K562 (cell line): ENCODE measurements around the gene OBSCN. TPM values are rescaled to one million over a fixed set of nuclear protein-coding genes. Genes with fewer than 3 reads are reported as not detected.

Experiments used
- ATF1 ChIP-seq, 2 experiments: fragments of 450-650 bp in 1 of 2; IDR thresholded peaks; 2 replicates each; pipeline ENCODE4 v1.6.1; 2016; ENCODE audit warnings: missing compliant biosample characterization in 1 of 2, missing genetic modification characterization in 1 of 2
- BRCA1 ChIP-seq, 2 experiments: fragments of 450-650 bp in 1 of 2; sonication (generic) in 1 of 2; formaldehyde crosslinking in 1 of 2; IDR thresholded peaks; 2 replicates each; pipeline versions ENCODE4 v1.5.0 to v1.6.1; 2017 to 2020; ENCODE audit warnings: mild to moderate bottlenecking in 1 of 2, missing genetic modification reagents in 1 of 2
- CTBP1 ChIP-seq: fragments of 450-650 bp; IDR thresholded peaks from 2 replicates; pipeline ENCODE4 v1.6.1; 2016; ENCODE audit warnings: borderline replicate concordance
- ESRRB ChIP-seq: fragments of 250-450 bp; sonication (Bioruptor Pico); IDR thresholded peaks from 2 replicates; pipeline ENCODE4 v1.5.0; 2020; ENCODE audit warnings: mild to moderate bottlenecking, moderate library complexity, borderline replicate concordance
- FOSL1 ChIP-seq: fragments of 200-800 bp; sonication (Bioruptor generic); conservative IDR thresholded peaks from 2 replicates; pipeline ENCODE4 v1.6.1; 2016; ENCODE audit warnings: missing genetic modification characterization, missing compliant biosample characterization
- HDAC2 ChIP-seq: fragments of 450-650 bp; IDR thresholded peaks from 2 replicates; pipeline ENCODE4 v1.6.1; 2016; ENCODE audit warnings: mild to moderate bottlenecking
- HLTF ChIP-seq: fragments of 450-650 bp; IDR thresholded peaks from 2 replicates; pipeline ENCODE4 v1.6.1; 2016
- JUNB ChIP-seq: fragments of 450-650 bp; formaldehyde crosslinking; conservative IDR thresholded peaks from 2 replicates; pipeline ENCODE4 v1.4.0; 2020; ENCODE audit warnings: mild to moderate bottlenecking
- NELFE ChIP-seq: IDR thresholded peaks from 2 replicates; pipeline ENCODE4 v1.6.1; 2011; ENCODE audit warnings: mild to moderate bottlenecking; ENCODE audit not compliant: insufficient read depth, insufficient read length
- PHB ChIP-seq: fragments of 250-450 bp; sonication (Bioruptor Pico); IDR thresholded peaks from 2 replicates; pipeline ENCODE4 v1.5.0; 2021
- RBM14 ChIP-seq: fragments of 200-400 bp; formaldehyde crosslinking; IDR thresholded peaks from 2 replicates; pipeline ENCODE4 v1.6.1; 2018; ENCODE audit warnings: low read depth, mild to moderate bottlenecking, low read length, moderate library complexity, borderline replicate concordance; ENCODE audit not compliant: insufficient read depth
- SMC3 ChIP-seq: conservative IDR thresholded peaks from 2 replicates; pipeline ENCODE4 v1.6.1; 2011; ENCODE audit warnings: low read depth, low read length, improper control_type of control experiment; ENCODE audit not compliant: insufficient read depth
- SRSF9 ChIP-seq: fragments of 200-400 bp; formaldehyde crosslinking; IDR thresholded peaks from 2 replicates; pipeline ENCODE4 v1.6.1; 2017; ENCODE audit warnings: low read depth, low read length, borderline replicate concordance
- WHSC1 ChIP-seq: IDR thresholded peaks from one replicate; pipeline ENCODE4 v1.6.1; 2012; ENCODE audit warnings: low read length, control low read depth, inconsistent platforms
- ZBTB17 ChIP-seq: fragments of 450-650 bp; formaldehyde crosslinking; IDR thresholded peaks from 2 replicates; pipeline ENCODE4 v1.4.0; 2020; ENCODE audit warnings: mild to moderate bottlenecking
- ZNF79 ChIP-seq: fragments of 250-450 bp; sonication (Bioruptor Pico); IDR thresholded peaks from 2 replicates; pipeline ENCODE4 v1.4.0; 2020; ENCODE audit warnings: low read depth, mild to moderate bottlenecking, moderate library complexity
- polyA plus RNA-seq, 8 experiments: library from polyadenylated mRNA; depleted of rRNA in 4 of 8; stranded (reverse) in 5 of 8; unstranded in 3 of 8; fragments of >200 nt; fragmentation: Nextera tagmentation in 2 of 8; fragmentation: Illumina TruSeq in 1 of 8; extraction: Ambion mirVana in 2 of 8; extraction: Trizol in 1 of 8; gene quantifications; 2 replicates each; pipeline versions ENCODE4 v1.2.1 to v1.2.3, GENCODE V29; 2011 to 2014; ENCODE audit warnings: inconsistent platforms in 1 of 8, missing spikeins in 1 of 8
- total RNA-seq, 7 experiments: library from RNA; depleted of rRNA in 6 of 7; stranded (reverse); fragments of >200 nt in 6 of 7; fragmentation: Illumina TruSeq in 2 of 7; extraction: Trizol in 2 of 7; gene quantifications; 2 replicates each; pipeline versions ENCODE4 v1.2.1 to v1.2.3, GENCODE V29; 2011 to 2021; ENCODE audit warnings: low replicate concordance in 1 of 7
- TF ChIP-seq, protein P1 (sequence below), 2 experiments: IDR thresholded peaks in 1 of 2; conservative IDR thresholded peaks in 1 of 2; 2 replicates each; pipeline ENCODE4 v1.6.1; 2016; ENCODE audit warnings: low read depth in 2 of 2, mild to moderate bottlenecking in 1 of 2, missing compliant biosample characterization in 1 of 2, missing genetic modification characterization in 1 of 2, moderate library complexity in 1 of 2
- TF ChIP-seq, protein P2 (sequence below): sonication (generic); formaldehyde crosslinking; IDR thresholded peaks from 2 replicates; pipeline ENCODE4 v1.9.0; 2022; ENCODE audit warnings: mild to moderate bottlenecking, missing genetic modification reagents
- TF ChIP-seq, protein P3 (sequence below): sonication (generic); formaldehyde crosslinking; IDR thresholded peaks from 2 replicates; pipeline ENCODE4 v1.8.1; 2023; ENCODE audit warnings: mild to moderate bottlenecking, missing genetic modification reagents

OBSCN gene
- total and polyA plus RNA-seq, 9 of the 15 experiments (the other 6 are each of a cell fraction or from before 2014, with no cell fraction given), result 0.18 to 19.7 (median 3.6) TPM

DNA sequence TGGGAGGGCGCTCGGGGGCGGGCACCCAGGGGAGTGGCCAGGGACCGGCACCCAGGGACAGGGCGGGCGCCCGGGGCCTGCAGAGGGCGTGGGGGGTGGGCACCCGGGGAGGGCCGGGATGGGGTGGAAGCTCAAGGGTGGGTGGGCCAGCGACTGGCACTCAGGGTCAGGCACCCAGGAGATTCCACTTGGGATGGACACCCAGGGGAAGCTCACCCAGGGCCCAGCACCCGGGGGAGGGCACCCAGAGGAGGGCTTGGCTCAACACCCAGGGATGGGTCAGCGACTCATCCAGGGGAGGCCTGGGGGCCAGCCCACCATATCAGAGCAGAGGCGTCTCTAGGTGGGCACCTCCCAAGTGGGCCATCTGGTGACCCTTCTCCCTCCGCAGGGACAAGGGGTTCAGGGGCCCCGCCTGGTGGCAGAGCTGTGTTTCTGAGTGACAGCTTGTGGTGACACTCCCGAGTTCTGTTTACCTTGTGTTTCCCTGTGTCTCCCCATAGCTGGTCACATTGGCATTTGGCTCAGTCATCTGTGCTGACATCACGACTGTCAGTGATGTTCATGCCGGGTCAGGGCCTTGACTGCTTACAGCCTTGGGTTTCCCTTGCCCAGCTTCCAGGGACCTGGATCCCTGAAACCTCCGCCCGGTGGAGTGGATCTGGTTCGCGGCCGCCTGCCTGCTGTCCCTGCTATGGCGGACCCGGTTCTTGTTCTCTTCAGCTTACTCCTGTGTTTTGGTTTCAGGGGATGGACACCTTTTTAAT lies 41.5 kb upstream of the OBSCN start (continued):
- TF ChIP-seq, protein P1, sequence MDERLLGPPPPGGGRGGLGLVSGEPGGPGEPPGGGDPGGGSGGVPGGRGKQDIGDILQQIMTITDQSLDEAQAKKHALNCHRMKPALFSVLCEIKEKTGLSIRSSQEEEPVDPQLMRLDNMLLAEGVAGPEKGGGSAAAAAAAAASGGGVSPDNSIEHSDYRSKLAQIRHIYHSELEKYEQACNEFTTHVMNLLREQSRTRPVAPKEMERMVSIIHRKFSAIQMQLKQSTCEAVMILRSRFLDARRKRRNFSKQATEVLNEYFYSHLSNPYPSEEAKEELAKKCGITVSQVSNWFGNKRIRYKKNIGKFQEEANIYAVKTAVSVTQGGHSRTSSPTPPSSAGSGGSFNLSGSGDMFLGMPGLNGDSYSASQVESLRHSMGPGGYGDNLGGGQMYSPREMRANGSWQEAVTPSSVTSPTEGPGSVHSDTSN (CRISPR knock-in tag; IDR thresholded peaks at IDR 0.05; ENCODE audit: low read depth), result peak; percentile 92
- TF ChIP-seq, protein P1 (tag; conservative IDR thresholded peaks at IDR 0.05; ENCODE audit: low read depth), result peak; percentile 93
- TF ChIP-seq SMC3 (peak; percentile 27; the same call in 1 of the 2 replicates), NELFE (no peak), WHSC1 (no peak), ZNF79 (CRISPR knock-in tag) (0 out of 2 replicates have a peak, but pooled peaks have one; percentile 22), HLTF (peak; percentile 23; the same call in 1 of the 2 replicates), ZBTB17 (CRISPR knock-in tag) (0 out of 2 replicates have a peak, but pooled peaks have one; percentile 46), FOSL1 (0 out of 2 replicates have a peak, but pooled peaks have one; percentile 83), JUNB (CRISPR knock-in tag) (0 out of 2 replicates have a peak, but pooled peaks have one; percentile 7), ATF1 (CRISPR knock-in tag; IDR thresholded peaks at IDR 0.05) (no peak), ATF1 (tag; IDR thresholded peaks at IDR 0.05) (peak; percentile 90), SRSF9 (no peak), PHB (CRISPR knock-in tag) (no peak), ESRRB (CRISPR knock-in tag) (no peak), HDAC2 (peak; percentile 65; the same call in 1 of the 2 replicates), RBM14 (no peak), CTBP1 (peak; percentile 11), BRCA1 (IDR thresholded peaks at IDR 0.05) (no peak), BRCA1 (CRISPR knock-in tag; IDR thresholded peaks at IDR 0.05) (peak; percentile 66; the same call in 1 of the 2 replicates)
- TF ChIP-seq, protein P2, sequence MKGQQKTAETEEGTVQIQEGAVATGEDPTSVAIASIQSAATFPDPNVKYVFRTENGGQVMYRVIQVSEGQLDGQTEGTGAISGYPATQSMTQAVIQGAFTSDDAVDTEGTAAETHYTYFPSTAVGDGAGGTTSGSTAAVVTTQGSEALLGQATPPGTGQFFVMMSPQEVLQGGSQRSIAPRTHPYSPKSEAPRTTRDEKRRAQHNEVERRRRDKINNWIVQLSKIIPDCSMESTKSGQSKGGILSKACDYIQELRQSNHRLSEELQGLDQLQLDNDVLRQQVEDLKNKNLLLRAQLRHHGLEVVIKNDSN (CRISPR knock-in tag), result peak; percentile 52; the same call in 1 of the 2 replicates
- TF ChIP-seq, protein P3, sequence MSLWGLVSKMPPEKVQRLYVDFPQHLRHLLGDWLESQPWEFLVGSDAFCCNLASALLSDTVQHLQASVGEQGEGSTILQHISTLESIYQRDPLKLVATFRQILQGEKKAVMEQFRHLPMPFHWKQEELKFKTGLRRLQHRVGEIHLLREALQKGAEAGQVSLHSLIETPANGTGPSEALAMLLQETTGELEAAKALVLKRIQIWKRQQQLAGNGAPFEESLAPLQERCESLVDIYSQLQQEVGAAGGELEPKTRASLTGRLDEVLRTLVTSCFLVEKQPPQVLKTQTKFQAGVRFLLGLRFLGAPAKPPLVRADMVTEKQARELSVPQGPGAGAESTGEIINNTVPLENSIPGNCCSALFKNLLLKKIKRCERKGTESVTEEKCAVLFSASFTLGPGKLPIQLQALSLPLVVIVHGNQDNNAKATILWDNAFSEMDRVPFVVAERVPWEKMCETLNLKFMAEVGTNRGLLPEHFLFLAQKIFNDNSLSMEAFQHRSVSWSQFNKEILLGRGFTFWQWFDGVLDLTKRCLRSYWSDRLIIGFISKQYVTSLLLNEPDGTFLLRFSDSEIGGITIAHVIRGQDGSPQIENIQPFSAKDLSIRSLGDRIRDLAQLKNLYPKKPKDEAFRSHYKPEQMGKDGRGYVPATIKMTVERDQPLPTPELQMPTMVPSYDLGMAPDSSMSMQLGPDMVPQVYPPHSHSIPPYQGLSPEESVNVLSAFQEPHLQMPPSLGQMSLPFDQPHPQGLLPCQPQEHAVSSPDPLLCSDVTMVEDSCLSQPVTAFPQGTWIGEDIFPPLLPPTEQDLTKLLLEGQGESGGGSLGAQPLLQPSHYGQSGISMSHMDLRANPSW (CRISPR knock-in tag), result peak; percentile 44; the same call in 1 of the 2 replicates
